HCT116 (cell line): ENCODE data around the gene ARHGEF11. TPM values are rescaled to one million over a fixed set of nuclear protein-coding genes. Genes with fewer than 3 reads are reported as not detected.

Experiments
- ATAC-seq: fragments of 200-7000 bp; cut with Tn5 transposase; 2 replicates; pipeline ENCODE4 v1.9.1; 2020; ENCODE audit warnings: mild to moderate bottlenecking, moderate library complexity
- BruUV-seq: library from RNA; stranded (reverse); fragments of 400-500 nt; replicated peaks from 2 replicates; lab custom pipeline; 2021; lab: Mats Ljungman, UMichigan
- CTCF ChIA-PET: fragments of 300-600 bp; sonication (Branson Sonifier 250); formaldehyde crosslinking; loops from one replicate; lab custom pipeline; 2021; ENCODE audit warnings: antibody characterized with exemption; lab: Charles Lee
- POLR2A ChIA-PET: fragments of 300-600, 350-600 bp; sonication (Branson Sonifier 250); formaldehyde crosslinking; loops from one replicate; lab custom pipeline; 2021; ENCODE audit warnings: antibody characterized with exemption; lab: Charles Lee
- RAD21 ChIA-PET, 2 experiments: fragments of 300-600 bp; sonication (Branson Sonifier 250); formaldehyde crosslinking; loops; one replicate each; lab custom pipeline; 2023; ENCODE audit warnings: low total read pairs in 2 of 2; ENCODE audit not compliant: uncharacterized antibody in 2 of 2, unreplicated experiment in 2 of 2, low non-redundant PET in 1 of 2; lab: Charles Lee
- DNase-seq: peaks from one replicate; pipeline ENCODE4 v3.0.0-alpha.2; 2010; ENCODE audit warnings: low read depth, low spot score
- H2AFZ ChIP-seq: fragments of 200-600 bp; shearing (Covaris generic), sonication (generic); 2 replicates; pipeline ENCODE4 v1.6.1; 2017; ENCODE audit warnings: low read depth, mixed run types, mixed read lengths, antibody characterized with exemption, low read length; ENCODE audit not compliant: poor library complexity, severe bottlenecking
- H3K27ac ChIP-seq: 2 replicates; pipeline ENCODE4 v1.5.1; 2012; ENCODE audit warnings: low read depth, low read length
- H3K27me3 ChIP-seq: fragments of 200-600 bp; sonication (generic); 2 replicates; pipeline ENCODE4 v1.6.1; 2016; ENCODE audit warnings: mixed run types, low read length, mixed read lengths; ENCODE audit not compliant: insufficient read depth
- H3K36me3 ChIP-seq, 2 experiments: fragments of 200-500 bp in 1 of 2; fragments of 200-600 bp in 1 of 2; sonication (Bioruptor generic) in 1 of 2; sonication (generic) in 1 of 2; 2 replicates each; pipeline versions ENCODE4 v1.5.1 to v1.6.1; 2014 to 2016; ENCODE audit warnings: low read length in 2 of 2, inconsistent platforms in 1 of 2, mixed read lengths in 1 of 2, mixed run types in 1 of 2; ENCODE audit not compliant: insufficient read depth in 2 of 2, control insufficient read depth in 1 of 2
- H3K4me1 ChIP-seq, 2 experiments: fragments of 200-600 bp in 1 of 2; sonication (generic) in 1 of 2; 2 replicates each; pipeline versions ENCODE4 v1.5.1 to v1.6.1; 2012 to 2017; ENCODE audit warnings: low read length in 2 of 2, inconsistent platforms in 1 of 2, mild to moderate bottlenecking in 1 of 2, mixed read lengths in 1 of 2, mixed run types in 1 of 2, moderate library complexity in 1 of 2; ENCODE audit not compliant: insufficient read depth in 2 of 2, control insufficient read depth in 1 of 2
- H3K4me2 ChIP-seq: fragments of 200-600 bp; sonication (generic); 2 replicates; pipeline ENCODE4 v1.6.1; 2017; ENCODE audit warnings: mixed run types, low read length, mixed read lengths
- H3K4me3 ChIP-seq, 2 experiments: fragments of 200-600 bp in 1 of 2; sonication (generic) in 1 of 2; replicated peaks in 1 of 2; 2 replicates each; pipeline ENCODE4 v1.5.1; 2011 to 2016; ENCODE audit warnings: low read length in 2 of 2, control low read depth in 1 of 2, low read depth in 1 of 2, mild to moderate bottlenecking in 1 of 2, mixed read lengths in 1 of 2, mixed run types in 1 of 2
- H3K79me2 ChIP-seq: fragments of 200-600 bp; sonication (generic); 2 replicates; pipeline ENCODE4 v1.6.1; 2017; ENCODE audit warnings: mild to moderate bottlenecking, mixed run types, low read length, moderate library complexity, mixed read lengths; ENCODE audit not compliant: insufficient read depth
- H3K9ac ChIP-seq: fragments of 200-600 bp; sonication (generic); 2 replicates; pipeline ENCODE4 v1.6.1; 2016; ENCODE audit warnings: low read length, mixed read lengths
- H3K9me2 ChIP-seq: fragments of 200-600 bp; sonication (generic), shearing (Covaris generic); 2 replicates; pipeline ENCODE4 v1.6.1; 2017; ENCODE audit warnings: mixed run types, mild to moderate bottlenecking, moderate library complexity; ENCODE audit not compliant: insufficient read depth
- H3K9me3 ChIP-seq, 2 experiments: fragments of 200-500 bp in 1 of 2; fragments of 200-600 bp in 1 of 2; sonication (Bioruptor generic) in 1 of 2; sonication (generic) in 1 of 2; 2 replicates each; pipeline ENCODE4 v1.6.1; 2014 to 2017; ENCODE audit warnings: low read length in 2 of 2, mixed read lengths in 2 of 2, inconsistent platforms in 1 of 2, low read depth in 1 of 2, mild to moderate bottlenecking in 1 of 2, mixed run types in 1 of 2, moderate library complexity in 1 of 2; ENCODE audit not compliant: control insufficient read depth in 1 of 2, insufficient read depth in 1 of 2
- H4K20me1 ChIP-seq: fragments of 200-600 bp; sonication (generic), shearing (Covaris generic); 2 replicates; pipeline ENCODE4 v1.6.1; 2017; ENCODE audit warnings: mixed run types, mild to moderate bottlenecking, moderate library complexity; ENCODE audit not compliant: insufficient read depth
- ATF3 ChIP-seq: IDR thresholded peaks from 2 replicates; pipeline ENCODE4 v1.6.1; 2012
- EGR1 ChIP-seq: IDR thresholded peaks from 2 replicates; pipeline ENCODE4 v1.6.1; 2012; ENCODE audit warnings: low read depth
- ELF1 ChIP-seq: IDR thresholded peaks from 2 replicates; pipeline ENCODE4 v1.6.1; 2012; ENCODE audit warnings: low read depth, borderline replicate concordance
- EZH2 ChIP-seq: fragments of 200-600 bp; sonication (generic); IDR thresholded peaks from 2 replicates; pipeline ENCODE4 v1.6.1; 2017; ENCODE audit warnings: antibody characterized with exemption, mixed run types
- EZH2phosphoT487 ChIP-seq: fragments of 200-600 bp; IDR thresholded peaks from 2 replicates; pipeline ENCODE4 v1.6.1; 2018; ENCODE audit warnings: antibody characterized with exemption, borderline replicate concordance
- FOSL1 ChIP-seq: IDR thresholded peaks from 2 replicates; pipeline ENCODE4 v1.6.1; 2012; ENCODE audit warnings: low read depth
- JUND ChIP-seq: IDR thresholded peaks from 2 replicates; pipeline ENCODE4 v1.6.1; 2012
- MAX ChIP-seq: IDR thresholded peaks from 2 replicates; pipeline ENCODE4 v1.6.1; 2012
- POLR2A ChIP-seq: IDR thresholded peaks from 2 replicates; pipeline ENCODE4 v1.7.0; 2011; ENCODE audit warnings: borderline replicate concordance; ENCODE audit not compliant: insufficient read depth, insufficient read length; ENCODE audit errors: extremely low read depth
- POLR2AphosphoS5 ChIP-seq: IDR thresholded peaks from 2 replicates; pipeline ENCODE4 v1.6.1; 2011; ENCODE audit warnings: mild to moderate bottlenecking, low read depth, low read length, moderate library complexity
- RAD21 ChIP-seq: IDR thresholded peaks from 2 replicates; pipeline ENCODE4 v1.6.1; 2012; ENCODE audit warnings: low read depth, mild to moderate bottlenecking
- SP1 ChIP-seq: IDR thresholded peaks from 2 replicates; pipeline ENCODE4 v1.6.1; 2012; ENCODE audit warnings: low read depth
- SRF ChIP-seq: IDR thresholded peaks from 2 replicates; pipeline ENCODE4 v1.6.1; 2012; ENCODE audit warnings: low read depth
- TCF7L2 ChIP-seq: IDR thresholded peaks from 2 replicates; pipeline ENCODE4 v1.7.0; 2011; ENCODE audit warnings: borderline replicate concordance, inconsistent platforms; ENCODE audit not compliant: insufficient read depth, insufficient read length; ENCODE audit errors: extremely low read depth
- YY1 ChIP-seq: IDR thresholded peaks from 2 replicates; pipeline ENCODE4 v1.6.1; 2011; ENCODE audit warnings: low read length, low read depth, moderate library complexity, mild to moderate bottlenecking; ENCODE audit not compliant: insufficient replicate concordance; ENCODE audit errors: extremely low read depth
- ZBTB33 ChIP-seq: IDR thresholded peaks from 2 replicates; pipeline ENCODE4 v1.6.1; 2011; ENCODE audit warnings: mild to moderate bottlenecking, low read length, moderate library complexity; ENCODE audit not compliant: insufficient replicate concordance; ENCODE audit errors: extremely low read depth
- ZFX ChIP-seq: fragments of 450-650 bp; IDR thresholded peaks from 2 replicates; pipeline ENCODE4 v1.6.1; 2017
- ZNF274 ChIP-seq: fragments of 200-500 bp; sonication (Bioruptor generic); IDR thresholded peaks from 2 replicates; pipeline ENCODE4 v1.6.1; 2014; ENCODE audit warnings: mild to moderate bottlenecking, low read depth, low read length, inconsistent platforms
- intact Hi-C: fragments of 100-400 bp; cut with micrococcal nuclease; formaldehyde crosslinking; loops from 2 replicates; pipeline ENCODE4 v1.10.0; 2022
- total RNA-seq: library from RNA; stranded (reverse); gene quantifications from one replicate; pipeline ENCODE4 v1.2.1, GENCODE V29; 2021; ENCODE audit not compliant: unreplicated experiment
- TF ChIP-seq, protein P1 (sequence below), 3 experiments: fragments of 200-600 bp in 1 of 3; sonication (generic) in 1 of 3; IDR thresholded peaks in 2 of 3; conservative IDR thresholded peaks in 1 of 3; 2 replicates each; pipeline ENCODE4 v1.5.1; 2012 to 2017; ENCODE audit warnings: low read depth in 2 of 3, low read length in 2 of 3, antibody characterized with exemption in 1 of 3, borderline replicate concordance in 1 of 3, control low read depth in 1 of 3, mild to moderate bottlenecking in 1 of 3, mixed read lengths in 1 of 3, mixed run types in 1 of 3, moderate library complexity in 1 of 3; ENCODE audit not compliant: insufficient read depth in 1 of 3

ARHGEF11 gene
- total RNA-seq, 1 experiment from 2014 or later, result 28.9 TPM

DNA sequence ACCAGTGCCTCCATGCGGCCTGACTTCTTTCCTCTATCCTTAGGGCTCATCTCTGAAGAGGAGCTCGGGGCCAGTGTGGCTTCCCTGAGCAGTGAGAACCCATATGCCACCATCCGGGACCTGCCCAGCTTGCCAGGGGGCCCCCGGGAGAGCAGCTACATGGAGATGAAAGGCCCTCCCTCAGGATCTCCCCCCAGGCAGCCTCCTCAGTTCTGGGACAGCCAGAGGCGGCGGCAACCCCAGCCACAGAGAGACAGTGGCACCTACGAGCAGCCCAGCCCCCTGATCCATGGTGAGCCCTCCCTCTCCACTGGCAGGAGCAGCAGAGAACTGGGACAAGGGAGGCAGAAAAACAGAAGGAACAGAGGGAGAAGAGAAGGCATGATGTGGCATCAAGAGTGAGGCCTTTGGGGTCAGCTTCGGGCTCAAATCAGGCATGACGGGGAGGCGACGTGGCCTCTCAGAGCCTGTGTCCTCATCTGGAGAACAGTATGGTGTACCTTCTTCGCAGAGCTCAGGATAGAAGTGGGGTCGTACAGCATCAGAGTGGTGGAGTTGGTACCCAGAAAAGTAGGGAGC, 131.6 kb downstream of the ARHGEF11 start:
- BruUV-seq, result no TSS peak
- H4K20me1 ChIP-seq, result no peaks in the 10 kb centered on the region
- H2AFZ ChIP-seq, result no peak overlapping the region
- H3K9me3 ChIP-seq, result no peaks in the 10 kb centered on the region
- TF ChIP-seq POLR2AphosphoS5 (no peak), ATF3 (no peak), JUND (no peak), ZFX (no peak), ZBTB33 (no peak), EZH2 (no peak), MAX (no peak), RAD21 (no peak), FOSL1 (no peak), EZH2phosphoT487 (no peak), ELF1 (no peak), EGR1 (no peak), SRF (no peak), TCF7L2 (no peak), SP1 (no peak), ZNF274 (no peak), YY1 (no peak), POLR2A (no peak)
- TF ChIP-seq, protein P1, sequence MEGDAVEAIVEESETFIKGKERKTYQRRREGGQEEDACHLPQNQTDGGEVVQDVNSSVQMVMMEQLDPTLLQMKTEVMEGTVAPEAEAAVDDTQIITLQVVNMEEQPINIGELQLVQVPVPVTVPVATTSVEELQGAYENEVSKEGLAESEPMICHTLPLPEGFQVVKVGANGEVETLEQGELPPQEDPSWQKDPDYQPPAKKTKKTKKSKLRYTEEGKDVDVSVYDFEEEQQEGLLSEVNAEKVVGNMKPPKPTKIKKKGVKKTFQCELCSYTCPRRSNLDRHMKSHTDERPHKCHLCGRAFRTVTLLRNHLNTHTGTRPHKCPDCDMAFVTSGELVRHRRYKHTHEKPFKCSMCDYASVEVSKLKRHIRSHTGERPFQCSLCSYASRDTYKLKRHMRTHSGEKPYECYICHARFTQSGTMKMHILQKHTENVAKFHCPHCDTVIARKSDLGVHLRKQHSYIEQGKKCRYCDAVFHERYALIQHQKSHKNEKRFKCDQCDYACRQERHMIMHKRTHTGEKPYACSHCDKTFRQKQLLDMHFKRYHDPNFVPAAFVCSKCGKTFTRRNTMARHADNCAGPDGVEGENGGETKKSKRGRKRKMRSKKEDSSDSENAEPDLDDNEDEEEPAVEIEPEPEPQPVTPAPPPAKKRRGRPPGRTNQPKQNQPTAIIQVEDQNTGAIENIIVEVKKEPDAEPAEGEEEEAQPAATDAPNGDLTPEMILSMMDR (IDR thresholded peaks at IDR 0.05 in 2 of 3, conservative IDR thresholded peaks at IDR 0.05 in 1 of 3; ENCODE audit: borderline replicate concordance in 1 of 3, insufficient read depth in 1 of 3, low read depth in 2 of 3, low read length in 2 of 3), result no peak
- ATAC-seq, result no peak
- peaks cover under 1 to 12% of the 10 kb centered on the region in 2 experiments; a peak in 2 of 4 replicates for H3K4me1 ChIP-seq
- H3K27me3 ChIP-seq, result no peaks in the 10 kb centered on the region
- no peak overlapping the region for H3K9ac ChIP-seq
- no peaks in the 10 kb centered on the region for H3K79me2 ChIP-seq
- RAD21 ChIA-PET, result no interaction called here
- peaks cover 2 to 17% of the 10 kb centered on the region in 2 experiments; a peak in 3 of 4 replicates for H3K36me3 ChIP-seq
- no peak overlapping the region for H3K4me3 ChIP-seq
- H3K9me2 ChIP-seq, result no peaks in the 10 kb centered on the region
- H3K4me2 ChIP-seq, result no peak overlapping the region
- DNase-seq, result no peak
- CTCF ChIA-PET, result no interaction called here
- intact Hi-C loops, result no loop called here
- H3K27ac ChIP-seq, result no peak overlapping the region
- POLR2A ChIA-PET, result no interaction called here
